Upper lobe of left lung (tissue), 4 donors: ENCODE data around the gene DDIAS.

ENCODE experiments used
- EP300 ChIP-seq, 4 donors: sonication (generic); formaldehyde crosslinking; IDR thresholded peaks; one replicate each; pipeline ENCODE4 v1.5.1; 2017; ENCODE audit warnings: antibody characterized with exemption in 4 of 4, control low read depth in 2 of 4
- POLR2AphosphoS5 ChIP-seq, 2 donors: sonication (generic); formaldehyde crosslinking; IDR thresholded peaks; one replicate each; pipeline ENCODE4 v1.5.1; 2017; ENCODE audit warnings: antibody characterized with exemption in 2 of 2

- no peak for TF ChIP-seq EP300 (IDR thresholded peaks at IDR 0.05)
- TF ChIP-seq POLR2AphosphoS5 (IDR thresholded peaks at IDR 0.05), result no peak
These were observed 5.4 kb downstream of the DDIAS start for GRCh38 chr11:82906931-82907330.
